Posterior vena cava (tissue), 2 donors: Measurements from ENCODE around the gene TMEM219. TPM values are rescaled to one million over a fixed set of nuclear protein-coding genes. Genes with fewer than 3 reads are reported as not detected.

ENCODE experiments used
- DNase-seq: peaks from one replicate; pipeline ENCODE4 v3.0.0-alpha.2; 2020; ENCODE audit warnings: low spot score
- intact Hi-C, 2 donors: fragments of 100-400 bp; cut with DNase I; formaldehyde crosslinking; loops; one replicate each; pipeline versions ENCODE4 v1.14.1 to v1.14.2; 2022 to 2023
- total RNA-seq, 2 donors: library from RNA; stranded (reverse); fragmentation: NEBNext Ultra II Directional; extraction: Animal tissue kit (Norgen Biotek cat#: 25700); gene quantifications; one replicate each; pipeline ENCODE4 v1.2.1, GENCODE V29; 2021
- donor health status: DM: yes; HTN: yes; CAD: no.
- donor health status: DM: yes; HTN: yes; CAD: no.

Gene TMEM219
- total RNA-seq, 2 donors from 2014 or later = 58.4 to 80.9 TPM

- intact Hi-C loops = no loop called here
Observed at GRCh38 chr16:29990883-29991570, 29.1 kb downstream of the TMEM219 start.

GRCh38 chr16:29991571-29991904 is 29.7 kb downstream of the TMEM219 start:
- intact Hi-C loops = no loop called here
- peak; percentile 54 for DNase-seq

More at GRCh38 chr16:29990883-29991570, 29.1 kb downstream of the TMEM219 start:
- peak; percentile 71 for DNase-seq

- intact Hi-C loops = no loop called here
Observed at GRCh38 chr16:29992344-29992967, 30.6 kb downstream of the TMEM219 start.

GRCh38 chr16:29993191-29993902 is 31.5 kb downstream of the TMEM219 start:
- intact Hi-C loops = no loop called here
- peak; percentile 76 for DNase-seq

More at GRCh38 chr16:29992344-29992967, 30.6 kb downstream of the TMEM219 start:
- DNase-seq = peak; percentile 45

GRCh38 chr16:29993903-29994599 is 32.2 kb downstream of the TMEM219 start:
- DNase-seq = no peak
- intact Hi-C loops = loop anchor here in 1 of 2 donors (2.0 kb wide), 1 partner anchor 13 kb away; no protein-coding TSS in a partner anchor

GRCh38 chr16:29994600-29995323 is 32.9 kb downstream of the TMEM219 start:
- intact Hi-C loops = loop anchor here in 1 of 2 donors (2.0 kb wide), 1 partner anchor 14 kb away; no protein-coding TSS in a partner anchor

GRCh38 chr16:29995324-29995910 is 33.5 kb downstream of the TMEM219 start, which contains the start of gene HIRIP3:
Gene HIRIP3, minus strand, starts transcription at chr16:29995617. Its CDS starts 12 bp downstream, at chr16:29995605.
- intact Hi-C loops = loop anchor here in 1 of 2 donors (2.0 kb wide), 1 partner anchor 15 kb away; no protein-coding TSS in a partner anchor
- DNase-seq = peak; percentile 96

More at GRCh38 chr16:29994600-29995323, 32.9 kb downstream of the TMEM219 start:
- peak; percentile 89 for DNase-seq

- intact Hi-C loops = loop anchor here in 1 of 2 donors (2.0 kb wide), 1 partner anchor 15 kb away; no protein-coding TSS in a partner anchor
- DNase-seq = peak; percentile 100
Observed at GRCh38 chr16:29995911-29996765, 34.3 kb downstream of the TMEM219 start, which contains the start of gene INO80E. Gene INO80E, plus strand, starts transcription at chr16:29996241. Its CDS starts 70 bp downstream, at chr16:29996311.

GRCh38 chr16:29996766-29997250 is 34.9 kb downstream of the TMEM219 start:
- DNase-seq = no peak
- intact Hi-C loops = no loop called here

GRCh38 chr16:29999605-30000004 is 37.7 kb downstream of the TMEM219 start:
- DNase-seq = no peak
- intact Hi-C loops = loop anchor here in 1 of 2 donors (5.0 kb wide), 1 partner anchor 177 kb away; the partner anchor contains the start of gene MVP

- intact Hi-C loops = loop anchor here in 1 of 2 donors (5.0 kb wide), 1 partner anchor 179 kb away; the partner anchor contains the start of gene MVP
- no peak for DNase-seq
Observed at GRCh38 chr16:30000735-30001631, 39.1 kb downstream of the TMEM219 start.

GRCh38 chr16:30002614-30003346 is 40.9 kb downstream of the TMEM219 start:
- DNase-seq = no peak
- intact Hi-C loops = loop anchor here in 1 of 2 donors (5.0 kb wide), 1 partner anchor 180 kb away; the partner anchor contains the start of gene MVP

GRCh38 chr16:30003670-30004423 is 42.0 kb downstream of the TMEM219 start:
- no peak for DNase-seq
- intact Hi-C loops = loop anchor here in 1 of 2 donors (5.0 kb wide), 1 partner anchor 182 kb away; the partner anchor contains the start of gene MVP

- DNase-seq = no peak
- intact Hi-C loops = loop anchor here in 1 of 2 donors (5.0 kb wide), 1 partner anchor 182 kb away; the partner anchor contains the start of gene MVP
Observed at GRCh38 chr16:30004424-30004776, 42.5 kb downstream of the TMEM219 start.
